ENCODE measurements around the gene FNDC3B. TPM values are rescaled to one million over a fixed set of nuclear protein-coding genes. Genes with fewer than 3 reads are reported as not detected.

The FNDC3B gene
- total and polyA plus RNA-seq, 9 of the 15 experiments (the other 6 are each of a cell fraction or from before 2014, with no cell fraction given) = 7.0 to 35.8 (median 16.2) TPM

DNA sequence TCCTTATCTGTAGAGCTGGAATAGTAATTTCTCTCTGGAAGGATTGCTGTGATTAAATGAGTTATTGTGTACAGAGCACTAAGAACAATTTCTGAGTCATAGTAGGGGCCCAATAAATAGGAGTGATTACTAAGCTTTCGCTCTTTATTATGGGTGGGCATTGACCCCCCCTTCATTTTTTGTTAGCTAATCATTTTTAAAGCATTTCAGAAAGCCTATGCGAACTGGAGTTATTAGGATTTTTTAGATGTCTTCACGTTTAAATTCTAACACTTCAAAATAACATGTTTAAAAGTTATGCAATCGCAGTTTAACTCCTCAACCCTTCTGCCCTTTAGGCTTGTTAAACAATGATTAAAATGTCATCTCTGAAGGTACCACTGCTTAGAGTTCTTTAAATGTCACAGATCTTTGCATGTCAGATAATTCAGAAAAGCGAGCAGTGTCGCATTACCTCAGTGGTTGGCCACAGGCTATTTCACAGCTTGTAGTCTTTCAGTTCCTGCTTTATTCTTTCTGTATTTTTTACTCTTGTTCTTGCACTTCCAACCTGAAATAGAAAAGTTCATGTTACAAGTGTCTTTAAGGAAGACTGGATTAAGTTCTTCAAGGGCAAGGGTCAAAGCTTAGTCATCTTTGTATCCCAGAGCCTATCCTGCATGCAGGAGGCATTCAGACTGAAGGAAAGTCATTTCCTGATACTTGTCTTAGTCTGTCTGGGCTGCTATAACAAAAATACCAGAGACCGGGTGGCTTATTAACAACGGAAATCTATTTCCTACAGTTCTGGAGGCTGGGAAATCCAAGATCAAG, 102.9 kb downstream of the FNDC3B start (continued):
- TF ChIP-seq, protein P1, sequence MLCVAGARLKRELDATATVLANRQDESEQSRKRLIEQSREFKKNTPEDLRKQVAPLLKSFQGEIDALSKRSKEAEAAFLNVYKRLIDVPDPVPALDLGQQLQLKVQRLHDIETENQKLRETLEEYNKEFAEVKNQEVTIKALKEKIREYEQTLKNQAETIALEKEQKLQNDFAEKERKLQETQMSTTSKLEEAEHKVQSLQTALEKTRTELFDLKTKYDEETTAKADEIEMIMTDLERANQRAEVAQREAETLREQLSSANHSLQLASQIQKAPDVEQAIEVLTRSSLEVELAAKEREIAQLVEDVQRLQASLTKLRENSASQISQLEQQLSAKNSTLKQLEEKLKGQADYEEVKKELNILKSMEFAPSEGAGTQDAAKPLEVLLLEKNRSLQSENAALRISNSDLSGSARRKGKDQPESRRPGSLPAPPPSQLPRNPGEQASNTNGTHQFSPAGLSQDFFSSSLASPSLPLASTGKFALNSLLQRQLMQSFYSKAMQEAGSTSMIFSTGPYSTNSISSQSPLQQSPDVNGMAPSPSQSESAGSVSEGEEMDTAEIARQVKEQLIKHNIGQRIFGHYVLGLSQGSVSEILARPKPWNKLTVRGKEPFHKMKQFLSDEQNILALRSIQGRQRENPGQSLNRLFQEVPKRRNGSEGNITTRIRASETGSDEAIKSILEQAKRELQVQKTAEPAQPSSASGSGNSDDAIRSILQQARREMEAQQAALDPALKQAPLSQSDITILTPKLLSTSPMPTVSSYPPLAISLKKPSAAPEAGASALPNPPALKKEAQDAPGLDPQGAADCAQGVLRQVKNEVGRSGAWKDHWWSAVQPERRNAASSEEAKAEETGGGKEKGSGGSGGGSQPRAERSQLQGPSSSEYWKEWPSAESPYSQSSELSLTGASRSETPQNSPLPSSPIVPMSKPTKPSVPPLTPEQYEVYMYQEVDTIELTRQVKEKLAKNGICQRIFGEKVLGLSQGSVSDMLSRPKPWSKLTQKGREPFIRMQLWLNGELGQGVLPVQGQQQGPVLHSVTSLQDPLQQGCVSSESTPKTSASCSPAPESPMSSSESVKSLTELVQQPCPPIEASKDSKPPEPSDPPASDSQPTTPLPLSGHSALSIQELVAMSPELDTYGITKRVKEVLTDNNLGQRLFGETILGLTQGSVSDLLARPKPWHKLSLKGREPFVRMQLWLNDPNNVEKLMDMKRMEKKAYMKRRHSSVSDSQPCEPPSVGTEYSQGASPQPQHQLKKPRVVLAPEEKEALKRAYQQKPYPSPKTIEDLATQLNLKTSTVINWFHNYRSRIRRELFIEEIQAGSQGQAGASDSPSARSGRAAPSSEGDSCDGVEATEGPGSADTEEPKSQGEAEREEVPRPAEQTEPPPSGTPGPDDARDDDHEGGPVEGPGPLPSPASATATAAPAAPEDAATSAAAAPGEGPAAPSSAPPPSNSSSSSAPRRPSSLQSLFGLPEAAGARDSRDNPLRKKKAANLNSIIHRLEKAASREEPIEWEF (CRISPR knock-in tag; IDR thresholded peaks at IDR 0.05) = no peak
- TF ChIP-seq ZNF12 (CRISPR knock-in tag; IDR thresholded peaks at IDR 0.05) (peak; percentile 96), FOS (IDR thresholded peaks at IDR 0.05; ENCODE audit: extremely low read depth, insufficient read length) (no peak), CEBPB (tag; IDR thresholded peaks at IDR 0.05) (peak; percentile 62), GABPA (tag; conservative IDR thresholded peaks at IDR 0.05; ENCODE audit: low read depth) (no peak), CBX3 (IDR thresholded peaks at IDR 0.05; ENCODE audit: borderline replicate concordance in 1 of 2, low read length in 2 of 2) (0 out of 3 replicates have a peak, but pooled peaks of 1 of the 2 experiments have one; percentile 28), VEZF1 (CRISPR knock-in tag; IDR thresholded peaks at IDR 0.05) (no peak), SAP30 (IDR thresholded peaks at IDR 0.05; ENCODE audit: borderline replicate concordance, insufficient read depth, low read depth, low read length, poor library complexity, severe bottlenecking) (no peak), ZNF785 (CRISPR knock-in tag; IDR thresholded peaks at IDR 0.05) (no peak), HDAC3 (IDR thresholded peaks at IDR 0.05; ENCODE audit: borderline replicate concordance, partially characterized antibody) (no peak), ZNF316 (IDR thresholded peaks at IDR 0.05) (0 out of 2 replicates have a peak, but pooled peaks have one; percentile 4), JUND (IDR thresholded peaks at IDR 0.05; ENCODE audit: borderline replicate concordance, low read depth, low read length) (peak; percentile 68), JUND (tag; IDR thresholded peaks at IDR 0.05; ENCODE audit: borderline replicate concordance, low read depth, low read length) (no peak; the same call in 2 of the 3 replicates), HNRNPLL (IDR thresholded peaks at IDR 0.05; ENCODE audit: low read depth, low read length, poor library complexity, severe bottlenecking) (no peak), NFE2 (IDR thresholded peaks at IDR 0.05; ENCODE audit: low read depth) (peak; percentile 52; the same call in 1 of the 2 replicates), ZNF232 (CRISPR knock-in tag; IDR thresholded peaks at IDR 0.05) (no peak)
- TF ChIP-seq, protein P2, sequence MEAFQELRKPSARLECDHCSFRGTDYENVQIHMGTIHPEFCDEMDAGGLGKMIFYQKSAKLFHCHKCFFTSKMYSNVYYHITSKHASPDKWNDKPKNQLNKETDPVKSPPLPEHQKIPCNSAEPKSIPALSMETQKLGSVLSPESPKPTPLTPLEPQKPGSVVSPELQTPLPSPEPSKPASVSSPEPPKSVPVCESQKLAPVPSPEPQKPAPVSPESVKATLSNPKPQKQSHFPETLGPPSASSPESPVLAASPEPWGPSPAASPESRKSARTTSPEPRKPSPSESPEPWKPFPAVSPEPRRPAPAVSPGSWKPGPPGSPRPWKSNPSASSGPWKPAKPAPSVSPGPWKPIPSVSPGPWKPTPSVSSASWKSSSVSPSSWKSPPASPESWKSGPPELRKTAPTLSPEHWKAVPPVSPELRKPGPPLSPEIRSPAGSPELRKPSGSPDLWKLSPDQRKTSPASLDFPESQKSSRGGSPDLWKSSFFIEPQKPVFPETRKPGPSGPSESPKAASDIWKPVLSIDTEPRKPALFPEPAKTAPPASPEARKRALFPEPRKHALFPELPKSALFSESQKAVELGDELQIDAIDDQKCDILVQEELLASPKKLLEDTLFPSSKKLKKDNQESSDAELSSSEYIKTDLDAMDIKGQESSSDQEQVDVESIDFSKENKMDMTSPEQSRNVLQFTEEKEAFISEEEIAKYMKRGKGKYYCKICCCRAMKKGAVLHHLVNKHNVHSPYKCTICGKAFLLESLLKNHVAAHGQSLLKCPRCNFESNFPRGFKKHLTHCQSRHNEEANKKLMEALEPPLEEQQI (IDR thresholded peaks at IDR 0.05) = no peak
